Calu3 (cell line): ENCODE measurements around the gene GPX6. TPM values are rescaled to one million over a fixed set of nuclear protein-coding genes. Genes with fewer than 3 reads are reported as not detected.

Source experiments
- Bru-seq: library from RNA; stranded (reverse); fragments of 400-500 nt; gene quantifications from one replicate; lab custom pipeline; 2021; lab: Mats Ljungman, UMichigan
- BruChase-seq, 2 experiments: library from RNA; stranded (reverse); fragments of 400-500 nt; gene quantifications; one replicate each; lab custom pipeline; 2021; lab: Mats Ljungman, UMichigan
- BruUV-seq: library from RNA; stranded (reverse); fragments of 400-500 nt; replicated peaks from 2 replicates; lab custom pipeline; 2021; lab: Mats Ljungman, UMichigan
- CTCF ChIA-PET: fragments of 300-600 bp; sonication (Branson Sonifier 250); formaldehyde crosslinking; loops from one replicate; lab custom pipeline; 2022; ENCODE audit warnings: antibody characterized with exemption; lab: Charles Lee
- DNase-seq: peaks from one replicate; pipeline ENCODE4 v3.0.0; 2022
- H3K27ac Mint-ChIP-seq: one replicate; pipeline ENCODE4 v1.8.0; 2022; ENCODE audit warnings: mixed read lengths; ENCODE audit not compliant: unreplicated experiment
- H3K27me3 Mint-ChIP-seq: one replicate; pipeline ENCODE4 v1.8.0; 2022; ENCODE audit warnings: mixed read lengths; ENCODE audit not compliant: unreplicated experiment
- H3K36me3 Mint-ChIP-seq: one replicate; pipeline ENCODE4 v1.8.0; 2022; ENCODE audit warnings: mild to moderate bottlenecking, moderate library complexity, mixed read lengths; ENCODE audit not compliant: insufficient read depth, unreplicated experiment
- H3K4me1 Mint-ChIP-seq: one replicate; pipeline ENCODE4 v1.8.0; 2022; ENCODE audit warnings: mild to moderate bottlenecking, low read depth, mixed read lengths; ENCODE audit not compliant: unreplicated experiment
- H3K4me3 Mint-ChIP-seq: one replicate; pipeline ENCODE4 v1.8.0; 2022; ENCODE audit warnings: mild to moderate bottlenecking, low read depth, moderate library complexity, mixed read lengths; ENCODE audit not compliant: unreplicated experiment
- H3K9me3 Mint-ChIP-seq: one replicate; pipeline ENCODE4 v1.8.0; 2022; ENCODE audit warnings: low read depth, mixed read lengths; ENCODE audit not compliant: unreplicated experiment
- intact Hi-C: fragments of 100-400 bp; cut with micrococcal nuclease; formaldehyde crosslinking; loops from one replicate; pipeline ENCODE4 v1.10.0; 2022; ENCODE audit not compliant: unreplicated experiment
- long read RNA-seq: library from polyadenylated mRNA; stranded (forward); transcript quantifications from one replicate; pipeline ENCODE4 v2.0.0, GENCODE V29; 2022
- total RNA-seq: library from RNA; stranded (reverse); gene quantifications from 2 replicates; pipeline ENCODE4 v1.2.3, GENCODE V29; 2022
- TF ChIP-seq, protein P1 (sequence below): fragments of 200-600 bp; IDR thresholded peaks from one replicate; pipeline ENCODE4 v1.8.0; 2022; ENCODE audit warnings: antibody characterized with exemption; ENCODE audit not compliant: unreplicated experiment

The GPX6 gene, protein sequence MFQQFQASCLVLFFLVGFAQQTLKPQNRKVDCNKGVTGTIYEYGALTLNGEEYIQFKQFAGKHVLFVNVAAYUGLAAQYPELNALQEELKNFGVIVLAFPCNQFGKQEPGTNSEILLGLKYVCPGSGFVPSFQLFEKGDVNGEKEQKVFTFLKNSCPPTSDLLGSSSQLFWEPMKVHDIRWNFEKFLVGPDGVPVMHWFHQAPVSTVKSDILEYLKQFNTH
- total RNA-seq (not detected in 2 replicates), Bru-seq, nascent RNA (not detected), BruChase-seq, experiment 1, labeled RNA remaining after a 6-hour chase (not detected), BruChase-seq, experiment 2, labeled RNA remaining after a 2-hour chase (not detected)
- long read RNA-seq = 0 reads

DNA sequence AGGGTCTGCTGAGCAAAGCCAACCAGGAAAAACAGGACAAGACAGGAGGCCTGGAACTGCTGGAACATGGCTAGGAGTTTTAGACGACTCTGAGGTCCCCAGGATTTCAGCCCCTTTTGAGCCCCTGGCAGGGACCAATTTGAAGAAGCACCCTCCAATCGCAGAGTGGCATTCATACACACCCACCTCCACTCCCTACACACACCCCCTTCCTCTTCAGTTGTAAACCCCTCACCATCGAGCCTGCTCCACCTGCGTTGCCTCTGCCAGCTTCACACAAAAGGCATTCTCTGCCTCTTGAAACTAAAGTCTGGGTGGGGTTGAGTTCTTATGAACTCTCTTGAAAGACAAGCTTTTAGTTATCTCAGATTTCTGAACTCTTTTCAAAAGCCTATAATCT, at the start of gene GPX6:
Gene GPX6, minus strand, starts transcription at position 118 of the 400 bp plus-strand sequence. Its CDS starts 50 bp downstream, at position 68.
- Mint-ChIP-seq H3K27me3 (peaks cover 65% of the 10 kb centered on the region), H3K9me3 (no peaks in the 10 kb centered on the region)
- intact Hi-C loops = no loop called here

DNA sequence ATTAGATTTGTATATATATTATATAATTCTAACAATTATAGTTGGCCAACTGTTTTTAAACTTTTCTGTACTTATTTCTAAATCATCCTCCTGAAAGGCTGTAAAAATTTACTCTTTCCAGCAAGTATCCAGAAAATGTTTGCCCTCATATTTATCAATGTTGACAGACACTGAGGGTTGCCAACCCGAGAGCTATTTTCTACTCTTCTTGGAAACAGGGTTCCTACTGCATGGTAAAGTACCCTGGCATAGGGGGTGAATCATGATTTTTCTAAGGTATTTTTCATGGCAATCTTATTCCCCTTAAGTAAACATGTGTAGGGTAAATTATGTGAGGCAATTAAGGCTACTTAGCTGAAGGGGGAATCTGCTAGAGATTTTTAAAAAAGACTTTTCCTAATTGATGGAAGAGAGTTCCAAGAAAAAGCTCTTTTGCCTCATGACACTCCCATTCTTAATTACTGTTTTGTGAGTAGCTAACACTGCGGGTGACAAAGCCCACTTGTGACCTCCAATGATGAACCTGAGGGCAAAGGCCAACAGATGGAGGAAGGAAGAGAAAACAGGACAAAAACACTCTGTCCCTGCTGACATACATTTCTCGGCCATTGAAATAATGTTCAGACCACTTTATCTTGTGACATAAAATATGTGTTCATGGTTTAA, 48.0 kb upstream of the GPX6 start:
- H3K27ac Mint-ChIP-seq = no peak overlapping the region
- CTCF ChIA-PET = no interaction called here
- no peak overlapping the region for H3K4me3 Mint-ChIP-seq
- H3K4me1 Mint-ChIP-seq = peaks cover 20% of the 10 kb centered on the region
- BruUV-seq = no TSS peak
- intact Hi-C loops = no loop called here
- TF ChIP-seq, protein P1, sequence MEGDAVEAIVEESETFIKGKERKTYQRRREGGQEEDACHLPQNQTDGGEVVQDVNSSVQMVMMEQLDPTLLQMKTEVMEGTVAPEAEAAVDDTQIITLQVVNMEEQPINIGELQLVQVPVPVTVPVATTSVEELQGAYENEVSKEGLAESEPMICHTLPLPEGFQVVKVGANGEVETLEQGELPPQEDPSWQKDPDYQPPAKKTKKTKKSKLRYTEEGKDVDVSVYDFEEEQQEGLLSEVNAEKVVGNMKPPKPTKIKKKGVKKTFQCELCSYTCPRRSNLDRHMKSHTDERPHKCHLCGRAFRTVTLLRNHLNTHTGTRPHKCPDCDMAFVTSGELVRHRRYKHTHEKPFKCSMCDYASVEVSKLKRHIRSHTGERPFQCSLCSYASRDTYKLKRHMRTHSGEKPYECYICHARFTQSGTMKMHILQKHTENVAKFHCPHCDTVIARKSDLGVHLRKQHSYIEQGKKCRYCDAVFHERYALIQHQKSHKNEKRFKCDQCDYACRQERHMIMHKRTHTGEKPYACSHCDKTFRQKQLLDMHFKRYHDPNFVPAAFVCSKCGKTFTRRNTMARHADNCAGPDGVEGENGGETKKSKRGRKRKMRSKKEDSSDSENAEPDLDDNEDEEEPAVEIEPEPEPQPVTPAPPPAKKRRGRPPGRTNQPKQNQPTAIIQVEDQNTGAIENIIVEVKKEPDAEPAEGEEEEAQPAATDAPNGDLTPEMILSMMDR = no peak
- peaks cover 4% of the 10 kb centered on the region for H3K9me3 Mint-ChIP-seq
- DNase-seq = no peak
- H3K36me3 Mint-ChIP-seq = no peaks in the 10 kb centered on the region
- H3K27me3 Mint-ChIP-seq = no peaks in the 10 kb centered on the region

More for the DNA sequence above, at the start of gene GPX6:
- CTCF ChIA-PET = interaction anchor here (0.5 kb wide), 1 partner anchor 65 kb away, joined by 4 read pairs; no protein-coding TSS in a partner anchor
- no peak for DNase-seq
- no TSS peak for BruUV-seq
- Mint-ChIP-seq H3K27ac (no peak within 1 kb of the TSS), H3K36me3 (no peaks in the 10 kb centered on the region), H3K4me1 (no peaks in the 10 kb centered on the region), H3K4me3 (no peak within 1 kb of the TSS)
- TF ChIP-seq, protein P1 = no peak

DNA sequence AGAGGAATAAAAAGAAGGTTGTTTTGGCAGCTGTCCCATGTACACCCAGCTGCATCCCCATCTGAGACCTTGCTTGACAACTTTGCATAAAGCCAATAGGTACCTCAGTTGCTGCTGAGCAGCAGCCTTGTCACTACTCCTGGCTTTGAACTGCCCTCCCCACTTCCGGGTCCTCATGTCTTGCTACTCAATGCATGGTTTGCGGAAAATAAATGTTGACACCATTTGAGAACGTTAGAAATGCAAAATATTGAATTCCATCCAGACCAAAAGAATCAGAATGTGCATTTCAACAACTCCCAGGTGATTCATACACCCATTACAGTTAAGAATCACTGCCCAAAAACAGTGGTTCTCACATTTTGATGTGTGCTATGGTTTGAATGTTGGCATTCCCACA, 43.0 kb upstream of the GPX6 start:
- Mint-ChIP-seq H3K4me3 (no peak overlapping the region), H3K9me3 (no peaks in the 10 kb centered on the region), H3K27ac (no peak overlapping the region), H3K36me3 (peaks cover 6% of the 10 kb centered on the region), H3K27me3 (no peaks in the 10 kb centered on the region), H3K4me1 (peaks cover 15% of the 10 kb centered on the region)
- no peak for DNase-seq
- CTCF ChIA-PET = no interaction called here
- TF ChIP-seq, protein P1 = no peak
- no TSS peak for BruUV-seq
- intact Hi-C loops = no loop called here

DNA sequence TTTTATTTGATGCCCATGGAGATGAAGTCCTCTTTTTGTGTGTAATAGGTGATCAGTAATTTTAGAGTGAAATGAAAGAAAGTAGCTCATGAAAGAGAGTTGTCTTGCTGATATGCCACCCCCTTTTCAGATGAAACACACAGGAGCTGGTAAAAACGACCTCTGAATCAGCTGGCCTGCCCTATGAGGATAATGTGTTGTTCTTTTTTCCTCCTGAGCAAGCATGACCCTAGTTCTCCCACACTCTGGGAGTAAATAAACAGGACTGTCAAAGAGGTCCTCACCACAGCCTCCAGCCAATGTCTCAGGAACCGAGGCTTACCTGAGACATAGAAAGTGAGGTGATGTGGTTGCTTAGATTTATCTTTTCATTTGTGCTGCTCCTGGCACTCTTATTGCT, 39.5 kb upstream of the GPX6 start:
- Mint-ChIP-seq H3K9me3 (no peaks in the 10 kb centered on the region), H3K4me1 (peaks cover 23% of the 10 kb centered on the region), H3K27me3 (no peaks in the 10 kb centered on the region), H3K36me3 (peaks cover 6% of the 10 kb centered on the region), H3K4me3 (no peak overlapping the region), H3K27ac (peak overlapping the region; percentile 15)
- TF ChIP-seq, protein P1 = no peak
- CTCF ChIA-PET = interaction anchor here (0.6 to 2.3 kb wide), 4 partner anchors 11 to 50 kb away, joined by 3 to 8 read pairs (median 6); no protein-coding TSS in a partner anchor
- no TSS peak for BruUV-seq
- no peak for DNase-seq
- intact Hi-C loops = no loop called here
